OCI-LY1 (cell line): ENCODE measurements around the gene TMEM40.

Experiments
- H2AFZ ChIP-seq: fragments of 200-600 bp; sonication (generic), shearing (Covaris generic); 2 replicates; pipeline ENCODE4 v1.6.0; 2014; ENCODE audit warnings: antibody characterized with exemption, mild to moderate bottlenecking, low read length
- H3F3A ChIP-seq: fragments of 200-600 bp; sonication (generic), shearing (Covaris generic); 2 replicates; pipeline ENCODE4 v1.6.0; 2014; ENCODE audit warnings: mild to moderate bottlenecking, antibody characterized with exemption, low read length, moderate library complexity; ENCODE audit not compliant: insufficient read depth
- H3K27ac ChIP-seq: fragments of 200-600 bp; sonication (generic); 2 replicates; pipeline ENCODE4 v1.5.1; 2014; ENCODE audit warnings: low read length, mixed run types, mild to moderate bottlenecking, low read depth; ENCODE audit not compliant: poor library complexity, severe bottlenecking
- H3K27me3 ChIP-seq: fragments of 200-600 bp; sonication (generic); 2 replicates; pipeline ENCODE4 v1.6.0; 2014; ENCODE audit warnings: antibody characterized with exemption, mild to moderate bottlenecking, low read length, moderate library complexity; ENCODE audit not compliant: insufficient read depth
- H3K36me3 ChIP-seq: fragments of 200-600 bp; sonication (generic); 2 replicates; pipeline ENCODE4 v1.6.1; 2014; ENCODE audit warnings: mild to moderate bottlenecking, antibody characterized with exemption, low read length, moderate library complexity, mixed read lengths; ENCODE audit not compliant: insufficient read depth
- H3K4me1 ChIP-seq: fragments of 200-600 bp; sonication (generic); 2 replicates; pipeline ENCODE4 v1.5.1; 2014; ENCODE audit warnings: mild to moderate bottlenecking, low read length, moderate library complexity; ENCODE audit not compliant: insufficient read depth, severe bottlenecking
- H3K4me2 ChIP-seq: fragments of 200-600 bp; sonication (generic), shearing (Covaris generic); 2 replicates; pipeline ENCODE4 v1.6.1; 2014; ENCODE audit warnings: low read length
- H3K4me3 ChIP-seq: fragments of 200-600 bp; sonication (generic); 2 replicates; pipeline ENCODE4 v1.5.1; 2014; ENCODE audit warnings: low read length, low read depth, mild to moderate bottlenecking, mixed read lengths; ENCODE audit not compliant: poor library complexity, severe bottlenecking
- H3K79me2 ChIP-seq: fragments of 200-600 bp; shearing (Covaris generic); 2 replicates; pipeline ENCODE4 v1.6.1; 2016; ENCODE audit warnings: mixed run types, low read length, mixed read lengths; ENCODE audit not compliant: insufficient read depth
- H3K9ac ChIP-seq: fragments of 200-600 bp; sonication (generic), shearing (Covaris generic); 2 replicates; pipeline ENCODE4 v1.6.1; 2014; ENCODE audit warnings: mild to moderate bottlenecking, low read length, mixed read lengths
- H3K9me2 ChIP-seq: fragments of 200-600 bp; sonication (generic), shearing (Covaris generic); 2 replicates; pipeline ENCODE4 v1.6.1; 2014; ENCODE audit warnings: low read depth, mild to moderate bottlenecking, low read length, mixed read lengths
- H3K9me3 ChIP-seq: fragments of 200-600 bp; shearing (Covaris generic); 2 replicates; pipeline ENCODE4 v1.6.1; 2014; ENCODE audit warnings: low read length, mixed read lengths
- H4K20me1 ChIP-seq: fragments of 200-600 bp; sonication (generic), shearing (Covaris generic); 2 replicates; pipeline ENCODE4 v1.6.0; 2016; ENCODE audit warnings: mild to moderate bottlenecking, low read length; ENCODE audit not compliant: insufficient read depth
- EZH2 ChIP-seq: fragments of 200-600 bp; sonication (generic), shearing (Covaris generic); IDR thresholded peaks from 2 replicates; pipeline ENCODE4 v1.8.0; 2017; ENCODE audit warnings: borderline replicate concordance, mixed run types, mild to moderate bottlenecking, antibody characterized with exemption, low read length, moderate library complexity, mixed read lengths
- TF ChIP-seq, protein P1 (sequence below): fragments of 200-600 bp; sonication (generic), shearing (Covaris generic); IDR thresholded peaks from 2 replicates; pipeline ENCODE4 v1.5.1; 2017; ENCODE audit warnings: mild to moderate bottlenecking, antibody characterized with exemption, low read length, moderate library complexity, mixed read lengths

Gene TMEM40

DNA sequence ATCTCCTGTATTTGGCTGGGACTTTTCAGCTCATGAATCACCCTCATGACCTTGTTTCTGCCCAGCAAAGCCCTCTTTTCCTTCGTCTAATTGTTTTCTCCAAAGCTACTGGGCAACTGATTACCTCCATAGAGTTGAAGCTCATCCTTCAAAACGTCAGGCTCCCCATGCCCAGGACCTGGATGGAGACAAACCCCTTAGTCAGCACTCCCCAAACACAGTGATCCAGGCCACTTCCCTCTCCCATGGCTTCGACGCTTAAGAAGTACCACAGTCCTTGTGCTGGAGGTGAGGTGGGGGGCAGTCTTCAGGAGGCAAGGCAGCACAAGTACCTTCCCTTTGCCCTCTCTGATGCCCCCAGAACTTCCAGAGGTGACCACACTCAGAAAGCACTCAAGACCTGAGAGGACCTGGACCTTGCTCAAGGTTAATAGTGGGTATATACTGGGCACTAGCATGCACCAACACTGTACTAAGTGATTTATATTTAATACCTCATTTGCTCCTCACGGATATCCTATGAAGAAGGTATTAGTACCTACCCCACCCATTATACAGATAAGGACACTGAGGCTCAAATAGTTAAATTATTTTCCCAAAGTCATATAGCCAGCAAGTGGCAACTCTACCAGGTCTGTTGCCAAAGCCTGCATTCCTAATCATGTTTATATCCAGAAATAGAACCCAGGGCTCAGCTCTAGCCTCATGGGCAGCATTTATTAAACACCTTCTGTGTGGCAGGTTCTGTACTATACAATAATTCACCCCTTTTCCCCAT lies 16.5 kb downstream of the TMEM40 start:
- Histone ChIP-seq H3K4me1 (no peaks in the 10 kb centered on the region), H2AFZ (no peak overlapping the region), H3K36me3 (no peaks in the 10 kb centered on the region), H3K4me2 (no peak overlapping the region), H3K27ac (no peak overlapping the region), H3K27me3 (0 out of 2 replicates have a peak, but pooled peaks cover 4% of the 10 kb centered on the region), H3K9me3 (no peaks in the 10 kb centered on the region), H3F3A (no peaks in the 10 kb centered on the region), H3K9ac (no peak overlapping the region), H3K9me2 (no peaks in the 10 kb centered on the region), H3K79me2 (no peaks in the 10 kb centered on the region), H4K20me1 (no peaks in the 10 kb centered on the region), H3K4me3 (no peak overlapping the region)
- TF ChIP-seq, protein P1, sequence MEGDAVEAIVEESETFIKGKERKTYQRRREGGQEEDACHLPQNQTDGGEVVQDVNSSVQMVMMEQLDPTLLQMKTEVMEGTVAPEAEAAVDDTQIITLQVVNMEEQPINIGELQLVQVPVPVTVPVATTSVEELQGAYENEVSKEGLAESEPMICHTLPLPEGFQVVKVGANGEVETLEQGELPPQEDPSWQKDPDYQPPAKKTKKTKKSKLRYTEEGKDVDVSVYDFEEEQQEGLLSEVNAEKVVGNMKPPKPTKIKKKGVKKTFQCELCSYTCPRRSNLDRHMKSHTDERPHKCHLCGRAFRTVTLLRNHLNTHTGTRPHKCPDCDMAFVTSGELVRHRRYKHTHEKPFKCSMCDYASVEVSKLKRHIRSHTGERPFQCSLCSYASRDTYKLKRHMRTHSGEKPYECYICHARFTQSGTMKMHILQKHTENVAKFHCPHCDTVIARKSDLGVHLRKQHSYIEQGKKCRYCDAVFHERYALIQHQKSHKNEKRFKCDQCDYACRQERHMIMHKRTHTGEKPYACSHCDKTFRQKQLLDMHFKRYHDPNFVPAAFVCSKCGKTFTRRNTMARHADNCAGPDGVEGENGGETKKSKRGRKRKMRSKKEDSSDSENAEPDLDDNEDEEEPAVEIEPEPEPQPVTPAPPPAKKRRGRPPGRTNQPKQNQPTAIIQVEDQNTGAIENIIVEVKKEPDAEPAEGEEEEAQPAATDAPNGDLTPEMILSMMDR = no peak
- no peak for TF ChIP-seq EZH2

DNA sequence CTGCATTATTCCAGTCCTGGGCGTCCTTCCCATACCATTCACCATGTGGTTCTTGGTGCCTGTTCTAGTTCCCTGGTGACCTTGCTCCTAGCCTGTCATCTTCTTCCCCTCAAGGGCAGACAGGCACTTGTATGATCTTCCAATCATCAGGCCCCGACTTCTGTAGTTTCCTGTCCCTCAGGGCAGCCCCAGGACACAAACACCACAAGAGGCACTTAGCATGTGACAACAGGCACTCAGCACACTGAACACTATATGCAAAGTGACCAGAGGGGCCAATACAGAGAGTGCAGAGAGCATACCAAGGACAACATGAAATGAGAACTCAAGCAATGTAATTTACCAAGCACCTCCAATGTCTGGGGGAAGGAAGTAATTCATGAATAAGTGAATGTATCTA lies 17.9 kb downstream of the TMEM40 start:
- 0 out of 2 replicates have a peak, but pooled peaks cover 4% of the 10 kb centered on the region for H3K27me3 ChIP-seq
- H3F3A ChIP-seq = no peaks in the 10 kb centered on the region
- no peaks in the 10 kb centered on the region for H3K9me2 ChIP-seq
- H3K4me2 ChIP-seq = no peak overlapping the region
- no peak overlapping the region for H3K27ac ChIP-seq
- no peak overlapping the region for H3K9ac ChIP-seq
- no peaks in the 10 kb centered on the region for H3K9me3 ChIP-seq
- TF ChIP-seq, protein P1 = no peak
- H3K79me2 ChIP-seq = no peaks in the 10 kb centered on the region
- no peaks in the 10 kb centered on the region for H3K4me1 ChIP-seq
- H4K20me1 ChIP-seq = no peaks in the 10 kb centered on the region
- H3K4me3 ChIP-seq = no peak overlapping the region
- H3K36me3 ChIP-seq = no peaks in the 10 kb centered on the region
- H2AFZ ChIP-seq = no peak overlapping the region

DNA sequence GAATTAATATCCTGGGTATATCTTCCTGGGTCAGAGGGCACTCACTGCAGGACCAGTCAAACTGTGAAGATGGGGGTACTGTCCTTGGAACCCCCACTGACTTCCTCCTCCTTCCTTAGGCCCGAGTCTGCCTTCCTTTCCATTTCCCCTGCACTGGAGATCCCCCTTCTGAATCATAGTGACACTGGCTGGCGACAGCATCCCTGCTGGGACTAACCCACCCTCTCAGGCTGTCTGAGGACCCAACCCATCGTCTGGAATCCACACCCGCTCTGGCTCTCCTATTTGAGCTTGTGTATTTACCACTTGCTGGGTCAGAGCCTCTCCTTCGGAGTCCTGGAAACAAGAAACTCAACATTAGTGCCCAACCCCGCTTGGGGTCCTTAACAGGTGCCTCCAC lies 21.2 kb downstream of the TMEM40 start:
- no peaks in the 10 kb centered on the region for H3K79me2 ChIP-seq
- TF ChIP-seq EZH2 = no peak
- TF ChIP-seq, protein P1 = no peak
- no peak overlapping the region for H3K4me2 ChIP-seq
- no peaks in the 10 kb centered on the region for H3K9me3 ChIP-seq
- no peak overlapping the region for H3K9ac ChIP-seq
- no peak overlapping the region for H3K27ac ChIP-seq
- H4K20me1 ChIP-seq = no peaks in the 10 kb centered on the region
- H2AFZ ChIP-seq = no peak overlapping the region
- no peaks in the 10 kb centered on the region for H3F3A ChIP-seq
- no peaks in the 10 kb centered on the region for H3K27me3 ChIP-seq
- no peaks in the 10 kb centered on the region for H3K9me2 ChIP-seq
- no peak overlapping the region for H3K4me3 ChIP-seq
- H3K36me3 ChIP-seq = no peaks in the 10 kb centered on the region
- H3K4me1 ChIP-seq = no peaks in the 10 kb centered on the region
